Fibroblast of mammary gland (primary cell): ENCODE measurements around the gene CCDC3.

ENCODE experiments used
- DNase-seq: peaks from one replicate; pipeline ENCODE4 v3.0.0-alpha.2; 2010; ENCODE audit warnings: low read depth
- H3K4me3 ChIP-seq: 2 replicates; pipeline ENCODE4 v1.5.1; 2011; ENCODE audit warnings: low read depth, mild to moderate bottlenecking, low read length, moderate library complexity; ENCODE audit not compliant: control insufficient read depth
- CTCF ChIP-seq: conservative IDR thresholded peaks from 2 replicates; pipeline ENCODE4 v1.5.1; 2011; ENCODE audit warnings: low read depth, low read length, inconsistent platforms; ENCODE audit not compliant: control insufficient read depth, insufficient read depth

CCDC3 gene

GRCh38 chr10:13003004-13003403, 1.5 kb upstream of the CCDC3 start:
- DNase-seq = peak; percentile 68
- no peak overlapping the region for H3K4me3 ChIP-seq
- TF ChIP-seq CTCF = no peak

GRCh38 chr10:13001887-13002212, 337 bp upstream of the CCDC3 start:
- DNase-seq = no peak
- no peak for TF ChIP-seq CTCF
- no peak overlapping the region for H3K4me3 ChIP-seq

GRCh38 chr10:13000431-13000830, 1.1 kb downstream of the CCDC3 start:
- H3K4me3 ChIP-seq = no peak overlapping the region
- DNase-seq = no peak
- TF ChIP-seq CTCF = no peak

- H3K4me3 ChIP-seq = no peak overlapping the region
- no peak for TF ChIP-seq CTCF
- DNase-seq = no peak
These were observed 1.7 kb downstream of the CCDC3 start for GRCh38 chr10:12999849-13000248.

- no peak overlapping the region for H3K4me3 ChIP-seq
- no peak for DNase-seq
- no peak for TF ChIP-seq CTCF
These were observed 6.1 kb downstream of the CCDC3 start for GRCh38 chr10:12995425-12995861.

- no peak for TF ChIP-seq CTCF
- peak; percentile 5 for DNase-seq
- no peak overlapping the region for H3K4me3 ChIP-seq
These were observed 7.9 kb downstream of the CCDC3 start for GRCh38 chr10:12993595-12993994.

- no peak overlapping the region for H3K4me3 ChIP-seq
- no peak for DNase-seq
- no peak for TF ChIP-seq CTCF
These were observed 16.2 kb downstream of the CCDC3 start for GRCh38 chr10:12985347-12985746.
